Left forelimb (tissue), 1 donor: ENCODE data around the gene TCN2.
"Not testable (repeated sequence)": the region's sequence is repeated elsewhere in the genome, so short reads cannot be mapped to it uniquely, and the experiment has no call there.

Experiments
- DNase-seq: peaks from one replicate; pipeline ENCODE4 v3.0.0-alpha.2; 2018; ENCODE audit warnings: low spot score

The TCN2 gene

DNA sequence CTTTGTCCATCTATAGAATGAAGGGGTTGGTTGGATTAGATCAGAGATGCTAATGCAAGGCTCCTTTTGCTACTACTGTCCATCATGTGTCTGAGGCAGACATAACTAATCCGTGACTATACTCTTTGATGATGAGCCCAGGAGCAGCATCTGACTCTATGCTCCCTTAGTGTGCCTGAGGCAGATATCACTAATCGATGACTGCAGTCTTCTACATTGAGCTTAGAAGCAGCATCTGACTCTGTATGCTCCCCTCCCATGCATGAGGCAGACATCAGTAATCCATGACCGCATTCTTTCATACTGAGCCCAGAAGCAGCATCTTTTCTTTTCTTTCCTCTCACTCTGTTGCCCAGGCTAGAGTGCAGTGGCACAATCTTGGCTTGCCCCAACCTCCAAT is 4.2 kb downstream of the TCN2 start:
- no peak for DNase-seq

DNA sequence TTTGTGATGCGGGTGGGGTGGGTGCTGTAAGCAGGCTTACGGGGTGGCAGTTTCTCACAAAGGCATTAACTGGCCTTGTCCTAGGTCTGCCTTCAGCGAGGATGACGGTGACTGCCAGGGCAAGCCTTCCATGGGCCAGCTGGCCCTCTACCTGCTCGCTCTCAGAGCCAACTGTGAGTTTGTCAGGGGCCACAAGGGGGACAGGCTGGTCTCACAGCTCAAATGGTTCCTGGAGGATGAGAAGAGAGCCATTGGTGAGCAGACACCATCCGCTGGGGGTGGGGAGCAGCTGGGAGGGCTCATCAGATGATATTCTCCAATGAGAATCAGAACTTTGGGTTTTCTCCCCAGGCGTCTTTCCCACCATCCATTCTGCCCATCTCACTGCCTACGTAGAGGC is 5.8 kb downstream of the TCN2 start:
- no peak for DNase-seq

DNA sequence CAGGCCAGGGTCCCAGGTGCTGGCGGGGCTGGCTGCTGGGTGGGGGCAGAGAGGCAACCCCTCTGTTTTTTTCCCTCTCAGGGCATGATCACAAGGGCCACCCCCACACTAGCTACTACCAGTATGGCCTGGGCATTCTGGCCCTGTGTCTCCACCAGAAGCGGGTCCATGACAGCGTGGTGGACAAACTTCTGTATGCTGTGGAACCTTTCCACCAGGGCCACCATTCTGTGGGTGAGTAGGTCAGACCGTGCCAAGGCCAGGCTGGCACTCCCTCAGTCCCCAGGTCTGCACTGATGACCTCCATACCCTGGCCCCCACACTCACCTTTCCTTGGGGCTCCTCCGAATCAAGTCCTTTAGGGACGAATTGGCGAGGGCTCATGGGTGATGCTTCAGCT is 7.3 kb downstream of the TCN2 start:
- no peak for DNase-seq

DNA sequence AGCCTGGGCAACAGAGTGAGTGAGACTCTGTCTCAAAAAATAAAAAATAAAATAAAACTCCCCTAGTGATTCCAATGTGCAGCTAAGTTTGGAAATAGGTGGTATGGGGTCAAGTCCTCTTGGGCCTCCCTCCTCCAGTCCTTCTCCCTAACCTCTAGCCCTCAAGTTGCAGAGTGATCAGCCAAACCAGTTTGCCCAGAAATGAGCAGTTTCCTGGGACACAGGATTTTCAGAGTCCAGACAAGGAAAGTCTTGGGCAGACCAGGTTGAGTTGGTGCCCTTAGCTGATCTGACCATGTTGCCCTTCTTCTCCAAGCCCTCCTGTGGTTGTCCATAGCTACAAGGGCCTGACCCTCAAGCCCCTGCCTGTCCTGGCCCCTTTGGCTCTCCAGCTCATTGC is 7.9 kb downstream of the TCN2 start:
- DNase-seq, result no peak

DNA sequence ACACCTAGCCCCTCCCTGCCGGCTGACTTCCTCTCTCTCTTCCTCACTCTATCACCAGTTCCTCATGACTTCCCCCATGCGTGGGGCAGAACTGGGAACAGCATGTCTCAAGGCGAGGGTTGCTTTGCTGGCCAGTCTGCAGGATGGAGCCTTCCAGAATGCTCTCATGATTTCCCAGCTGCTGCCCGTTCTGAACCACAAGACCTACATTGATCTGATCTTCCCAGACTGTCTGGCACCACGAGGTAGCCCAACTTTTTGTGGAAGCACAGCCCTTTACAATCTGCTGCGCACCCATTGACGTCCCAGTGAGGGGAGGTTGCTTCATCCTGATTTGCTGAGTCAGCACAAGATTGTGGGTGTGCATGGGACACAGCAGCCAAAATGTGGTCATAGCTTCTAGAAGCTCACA is 8.6 kb downstream of the TCN2 start:
- DNase-seq, result no peak

DNA sequence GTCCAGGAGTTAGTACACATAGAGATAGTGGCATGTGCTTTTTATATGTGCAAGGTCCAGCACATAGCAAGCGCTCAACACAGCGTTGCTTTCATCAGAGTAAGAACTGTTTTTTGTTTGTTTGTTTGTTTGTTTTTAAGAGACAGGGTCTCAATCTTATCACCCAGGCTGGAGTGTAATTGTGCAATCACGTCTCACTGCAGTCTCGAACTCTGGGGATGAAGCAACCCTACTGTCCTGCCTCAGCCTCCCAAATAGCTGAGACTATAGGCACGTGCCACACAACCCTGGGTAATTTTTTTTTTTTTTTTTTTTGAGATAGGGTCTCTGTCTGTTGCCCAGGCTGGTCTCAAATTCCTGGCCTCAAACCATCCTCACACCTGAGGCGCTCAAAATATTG is 10.8 kb downstream of the TCN2 start:
- no peak for DNase-seq

DNA sequence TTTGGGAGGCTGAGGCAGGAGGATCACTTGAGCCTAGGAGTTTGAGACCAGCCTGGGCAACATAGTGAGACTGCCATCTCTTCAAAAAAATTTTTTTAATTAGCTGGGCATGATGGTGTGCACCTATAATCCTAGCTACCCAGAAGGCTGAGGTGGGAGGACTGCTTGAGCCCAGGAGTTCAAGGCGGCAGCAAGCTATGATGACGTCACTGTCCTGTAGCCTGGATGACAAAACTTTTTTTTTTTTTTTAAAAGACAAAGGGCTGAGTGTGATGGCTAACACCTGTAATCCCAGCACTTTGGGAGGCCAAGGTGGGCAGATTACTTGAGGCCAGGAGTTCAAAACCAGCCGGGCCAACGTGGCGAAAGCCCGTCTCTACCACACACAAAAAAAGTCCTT is 12.9 kb downstream of the TCN2 start:
- not testable (repeated sequence) for DNase-seq

DNA sequence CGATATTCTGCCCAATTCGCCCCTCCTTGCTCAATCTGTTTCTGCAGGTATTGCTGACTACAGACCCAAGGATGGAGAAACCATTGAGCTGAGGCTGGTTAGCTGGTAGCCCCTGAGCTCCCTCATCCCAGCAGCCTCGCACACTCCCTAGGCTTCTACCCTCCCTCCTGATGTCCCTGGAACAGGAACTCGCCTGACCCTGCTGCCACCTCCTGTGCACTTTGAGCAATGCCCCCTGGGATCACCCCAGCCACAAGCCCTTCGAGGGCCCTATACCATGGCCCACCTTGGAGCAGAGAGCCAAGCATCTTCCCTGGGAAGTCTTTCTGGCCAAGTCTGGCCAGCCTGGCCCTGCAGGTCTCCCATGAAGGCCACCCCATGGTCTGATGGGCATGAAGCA is 19.4 kb downstream of the TCN2 start:
- no peak for DNase-seq

DNA sequence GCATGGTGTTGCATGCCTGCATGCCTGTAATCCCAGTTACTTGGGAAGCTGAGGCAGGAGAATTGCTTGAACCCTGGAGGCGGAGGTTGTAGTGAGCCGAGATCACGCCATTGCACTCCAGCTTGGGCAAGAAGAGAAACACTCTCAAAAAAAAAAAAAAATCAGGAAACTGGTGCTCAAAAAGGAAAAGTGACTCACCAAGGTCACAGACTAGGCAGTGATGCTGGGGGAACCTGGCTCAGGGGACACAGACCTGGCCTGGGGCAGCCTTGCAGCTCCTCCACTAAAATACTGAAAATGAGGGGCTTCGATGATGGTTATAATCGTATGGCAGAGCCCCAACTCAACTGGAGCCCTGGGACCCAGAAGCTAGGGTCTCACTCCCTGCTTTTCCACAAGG is 20.5 kb downstream of the TCN2 start:
- no peak for DNase-seq

DNA sequence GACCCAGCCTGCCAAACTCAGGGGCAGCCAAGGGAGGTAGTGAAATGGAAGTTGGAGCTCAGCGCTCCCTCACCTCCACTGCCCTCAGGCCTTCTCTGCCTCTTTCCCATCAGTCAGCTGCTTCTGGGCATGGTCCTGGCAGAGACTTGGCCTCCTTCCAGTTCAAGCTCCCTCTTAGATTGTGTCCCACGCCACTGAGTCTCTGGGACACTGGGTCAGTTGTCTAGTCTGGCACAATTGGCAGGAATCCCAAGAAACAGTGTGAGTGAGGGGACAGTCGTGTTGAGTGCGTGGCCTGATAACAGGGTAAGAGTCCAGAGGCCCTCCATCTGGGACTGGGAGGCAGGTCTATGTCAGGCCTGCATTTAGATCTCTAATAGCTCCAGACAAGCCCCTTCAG is 21.5 kb downstream of the TCN2 start:
- no peak for DNase-seq

DNA sequence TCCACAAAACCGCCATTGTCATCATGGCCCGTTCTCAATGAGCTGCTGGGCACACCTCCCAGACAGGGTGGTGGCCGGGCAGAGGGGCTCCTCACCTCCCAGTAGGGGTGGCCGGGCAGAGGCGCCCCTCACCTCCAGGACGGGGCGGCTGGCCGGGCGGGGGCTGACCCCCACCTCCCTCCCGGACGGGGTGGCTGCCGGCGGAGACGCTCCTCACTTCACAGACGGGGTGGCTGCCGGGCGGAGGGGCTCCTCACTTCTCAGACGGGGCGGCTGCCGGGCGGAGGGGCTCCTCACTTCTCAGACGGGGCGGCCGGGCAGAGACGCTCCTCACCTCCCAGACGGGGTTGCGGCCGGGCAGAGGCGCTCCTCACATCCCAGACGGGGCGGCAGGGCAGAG is 24.5 kb downstream of the TCN2 start:
- DNase-seq, result not testable (repeated sequence)

DNA sequence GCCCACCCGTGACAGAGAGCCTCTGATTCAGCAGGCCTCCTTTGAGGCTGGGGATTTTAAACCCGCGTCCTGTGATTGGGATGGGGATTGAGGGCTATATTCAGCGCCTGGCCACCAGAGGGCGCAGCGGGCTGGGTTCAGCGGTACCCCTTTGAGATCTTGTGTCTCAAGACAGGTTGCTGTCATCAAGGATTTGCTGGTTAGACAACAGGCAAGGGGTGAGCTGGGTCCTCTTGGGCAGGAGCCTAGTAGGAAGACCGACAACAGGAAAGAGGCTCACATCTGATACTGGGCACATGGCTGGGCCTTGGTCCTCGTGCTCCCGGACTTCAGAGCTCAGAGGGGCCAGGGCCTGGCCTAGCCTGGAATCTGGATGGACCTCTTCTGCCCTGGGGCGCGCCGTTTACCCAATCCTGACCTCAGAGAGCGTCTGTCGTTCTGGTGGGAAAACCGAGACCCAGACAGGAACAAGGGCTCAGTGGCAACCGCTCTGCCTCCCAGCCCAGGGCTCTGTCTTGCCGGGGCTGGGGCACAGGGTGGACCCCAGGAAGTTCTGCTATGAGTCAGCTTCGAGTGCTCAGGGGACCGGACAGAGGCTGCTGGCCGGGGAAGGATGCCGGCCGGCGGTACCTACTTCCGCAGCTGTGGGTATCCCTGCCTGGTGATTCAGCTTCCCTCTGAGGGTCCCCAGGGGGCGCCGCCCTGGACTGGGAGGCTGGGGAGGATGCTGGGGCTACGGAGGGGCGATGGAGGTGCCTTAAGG is 27.7 kb downstream of the TCN2 start:
- peak; percentile 87 for DNase-seq

DNA sequence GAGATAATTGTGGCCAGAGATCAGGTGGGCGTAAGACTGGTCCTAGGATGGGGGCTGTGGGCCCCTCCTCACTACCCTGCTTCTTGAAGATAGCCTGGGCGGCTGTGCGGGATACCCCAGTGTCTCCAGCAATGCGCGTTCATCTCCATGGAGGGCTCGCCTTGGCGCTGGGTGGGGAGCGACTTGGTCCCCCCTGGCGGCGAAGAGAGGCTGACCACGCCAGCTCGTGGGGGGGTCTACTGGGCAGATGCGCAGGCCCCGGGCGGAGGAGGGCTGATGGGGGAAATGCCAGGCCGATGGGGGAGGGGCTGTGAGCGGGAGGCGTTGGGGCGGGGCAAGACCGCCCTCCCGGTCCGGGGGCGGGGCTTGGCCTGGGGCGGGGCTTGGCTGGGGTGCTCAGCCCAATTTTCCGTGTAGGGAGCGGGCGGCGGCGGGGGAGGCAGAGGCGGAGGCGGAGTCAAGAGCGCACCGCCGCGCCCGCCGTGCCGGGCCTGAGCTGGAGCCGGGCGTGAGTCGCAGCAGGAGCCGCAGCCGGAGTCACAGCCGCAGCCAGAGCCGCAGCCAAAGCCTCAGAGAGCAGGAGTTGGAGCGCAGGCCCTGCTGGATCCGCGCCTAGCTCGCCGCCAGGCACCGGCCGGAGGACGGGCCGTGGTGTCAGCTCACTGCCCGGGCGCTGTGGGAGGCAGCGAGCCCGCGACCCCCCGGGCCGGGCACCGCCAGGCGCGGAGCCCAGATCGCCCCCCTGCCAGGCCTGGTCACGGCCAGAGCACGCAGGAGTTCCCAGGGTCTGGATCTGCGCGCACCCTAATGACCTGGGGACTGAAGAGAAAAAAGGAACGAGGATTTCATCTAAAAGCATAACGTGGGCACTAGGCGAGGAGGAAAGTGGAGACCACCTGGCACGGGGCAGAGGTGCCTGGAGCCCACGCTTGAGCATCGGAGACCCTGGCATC is 28.6 kb downstream of the TCN2 start, which contains the start of gene SLC35E4:
Gene SLC35E4, plus strand, starts transcription at position 509 of the 953 bp plus-strand sequence. CDS start 670 bp downstream, outside the sequence.
- peak; percentile 95 for DNase-seq

DNA sequence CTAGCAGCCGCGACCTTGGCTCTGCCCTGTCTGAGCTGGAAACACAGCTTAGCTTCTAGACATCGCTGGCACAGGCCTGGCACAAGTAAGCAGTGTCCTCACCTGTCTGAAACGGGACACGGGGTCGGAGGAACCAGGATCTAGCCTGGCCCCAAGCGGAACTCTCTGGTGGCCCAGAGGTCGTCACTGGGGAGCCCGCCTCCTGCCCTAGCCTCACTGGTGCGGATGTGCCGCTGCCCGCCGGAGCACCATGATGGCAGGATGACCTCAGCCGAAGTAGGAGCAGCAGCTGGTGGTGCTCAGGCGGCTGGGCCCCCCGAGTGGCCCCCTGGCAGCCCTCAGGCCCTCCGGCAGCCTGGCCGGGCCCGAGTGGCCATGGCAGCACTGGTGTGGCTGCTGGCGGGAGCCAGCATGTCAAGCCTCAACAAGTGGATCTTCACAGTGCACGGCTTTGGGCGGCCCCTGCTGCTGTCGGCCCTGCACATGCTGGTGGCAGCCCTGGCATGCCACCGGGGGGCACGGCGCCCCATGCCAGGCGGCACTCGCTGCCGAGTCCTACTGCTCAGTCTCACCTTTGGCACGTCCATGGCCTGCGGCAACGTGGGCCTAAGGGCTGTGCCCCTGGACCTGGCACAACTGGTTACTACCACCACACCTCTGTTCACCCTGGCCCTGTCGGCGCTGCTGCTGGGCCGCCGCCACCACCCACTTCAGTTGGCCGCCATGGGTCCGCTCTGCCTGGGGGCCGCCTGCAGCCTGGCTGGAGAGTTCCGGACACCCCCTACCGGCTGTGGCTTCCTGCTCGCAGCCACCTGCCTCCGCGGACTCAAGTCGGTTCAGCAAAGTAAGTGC is 29.5 kb downstream of the TCN2 start:
- DNase-seq, result no peak

DNA sequence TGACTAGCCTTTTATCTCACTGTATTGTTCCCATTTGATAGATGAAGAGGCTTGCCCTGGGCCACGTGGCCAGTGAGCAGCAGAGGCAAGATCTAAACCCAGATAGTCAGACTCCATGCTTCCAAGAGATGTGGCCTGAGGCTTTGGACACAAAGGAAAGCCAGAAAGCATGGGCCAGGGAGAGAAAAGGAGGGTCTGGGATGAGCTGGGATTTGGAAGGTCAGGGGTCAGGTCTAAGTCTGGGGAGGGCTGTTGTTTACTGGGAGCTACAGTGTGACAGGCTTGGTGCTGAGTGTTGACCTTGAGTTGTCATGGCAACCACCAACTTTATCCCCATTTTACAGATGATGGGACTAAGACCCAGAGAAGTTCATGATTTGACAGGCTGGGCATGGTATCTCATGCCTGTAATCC is 30.7 kb downstream of the TCN2 start:
- no peak for DNase-seq

DNA sequence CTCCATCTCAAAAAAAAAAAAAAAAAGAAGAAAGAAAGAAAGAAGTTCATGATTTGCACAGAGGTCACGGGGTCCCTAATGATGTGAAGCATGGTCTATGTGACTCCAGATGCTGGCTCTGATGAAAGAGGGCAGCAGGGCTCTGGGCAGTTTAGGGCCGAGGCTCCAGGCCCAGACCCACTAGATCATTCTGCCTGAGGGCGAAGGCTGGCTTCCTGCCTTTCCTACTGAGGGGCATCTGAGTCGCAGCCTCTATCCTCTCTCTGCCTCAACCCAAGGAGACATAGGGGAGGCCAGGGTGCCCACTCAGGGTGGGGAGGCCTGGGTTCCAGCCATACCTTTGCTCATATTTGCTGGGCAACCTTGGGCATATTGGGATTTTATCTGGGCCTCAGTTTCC is 33.4 kb downstream of the TCN2 start:
- DNase-seq, result no peak

DNA sequence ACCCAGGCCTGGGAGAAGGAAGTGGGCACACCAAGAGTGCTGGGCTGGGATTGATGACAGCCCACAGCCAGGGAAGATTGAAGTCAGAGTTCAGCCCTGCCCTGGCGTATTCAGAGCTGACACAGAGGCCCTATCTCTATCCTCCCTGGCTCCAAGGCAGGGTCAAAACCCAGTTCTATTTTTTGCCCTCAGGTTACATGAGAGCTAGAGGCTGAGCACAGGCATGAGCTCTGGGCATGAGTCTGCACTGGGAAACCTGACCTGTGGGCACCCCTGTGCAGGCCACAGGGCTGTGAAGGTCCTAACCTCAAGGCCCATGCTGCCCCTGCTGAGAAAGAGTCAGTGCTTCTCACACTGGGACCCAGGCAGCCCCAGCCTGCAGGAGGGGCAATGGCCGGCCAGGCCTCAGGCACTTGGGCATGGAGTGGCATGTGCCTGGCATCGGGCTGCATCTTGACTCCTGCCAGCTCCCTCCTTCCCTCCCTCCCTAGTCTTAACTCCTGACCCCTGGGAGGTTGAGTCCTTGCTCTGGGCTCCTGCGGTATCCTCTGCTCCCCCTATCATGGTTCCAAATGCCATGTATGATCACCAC is 34.0 kb downstream of the TCN2 start:
- no peak for DNase-seq

DNA sequence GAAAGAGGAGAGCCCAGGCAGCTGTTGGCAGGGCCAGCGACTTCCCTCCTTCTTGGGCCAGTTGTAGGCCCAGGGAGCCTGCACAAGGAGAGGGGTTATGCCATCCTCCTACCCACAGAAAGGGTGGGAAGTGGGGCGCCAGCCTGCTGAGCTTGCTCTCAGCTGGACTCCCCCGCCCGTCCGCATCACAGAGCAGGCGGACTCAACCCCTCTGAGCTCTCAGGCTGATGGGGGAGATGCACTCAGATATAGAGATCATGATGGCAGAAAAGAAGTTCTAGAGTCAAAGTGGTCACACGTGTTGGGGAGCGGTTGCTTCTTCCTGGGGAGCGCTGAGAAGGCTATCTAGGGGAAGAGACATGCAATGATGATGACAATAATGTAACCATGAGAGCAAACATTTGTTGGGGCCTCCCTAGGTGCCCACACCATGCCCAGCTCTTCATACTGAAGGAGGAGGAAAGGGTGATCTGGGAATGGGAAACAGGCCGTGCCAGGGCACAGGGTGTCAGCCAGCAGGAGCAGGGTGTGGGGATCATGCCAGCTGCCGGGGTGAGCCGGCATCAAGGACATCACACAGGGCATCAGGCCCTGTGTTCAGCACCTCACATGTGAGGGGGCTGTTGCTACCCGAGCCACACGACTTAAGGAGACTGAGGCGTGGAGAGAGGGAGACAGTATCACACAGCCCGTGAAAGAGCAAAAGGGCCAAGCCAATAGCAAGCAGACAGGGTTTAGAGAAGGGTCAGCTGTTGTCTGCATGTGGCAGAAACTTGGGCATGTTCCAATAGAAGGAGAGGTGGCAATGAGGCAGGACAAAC is 36.3 kb downstream of the TCN2 start:
- no peak for DNase-seq

DNA sequence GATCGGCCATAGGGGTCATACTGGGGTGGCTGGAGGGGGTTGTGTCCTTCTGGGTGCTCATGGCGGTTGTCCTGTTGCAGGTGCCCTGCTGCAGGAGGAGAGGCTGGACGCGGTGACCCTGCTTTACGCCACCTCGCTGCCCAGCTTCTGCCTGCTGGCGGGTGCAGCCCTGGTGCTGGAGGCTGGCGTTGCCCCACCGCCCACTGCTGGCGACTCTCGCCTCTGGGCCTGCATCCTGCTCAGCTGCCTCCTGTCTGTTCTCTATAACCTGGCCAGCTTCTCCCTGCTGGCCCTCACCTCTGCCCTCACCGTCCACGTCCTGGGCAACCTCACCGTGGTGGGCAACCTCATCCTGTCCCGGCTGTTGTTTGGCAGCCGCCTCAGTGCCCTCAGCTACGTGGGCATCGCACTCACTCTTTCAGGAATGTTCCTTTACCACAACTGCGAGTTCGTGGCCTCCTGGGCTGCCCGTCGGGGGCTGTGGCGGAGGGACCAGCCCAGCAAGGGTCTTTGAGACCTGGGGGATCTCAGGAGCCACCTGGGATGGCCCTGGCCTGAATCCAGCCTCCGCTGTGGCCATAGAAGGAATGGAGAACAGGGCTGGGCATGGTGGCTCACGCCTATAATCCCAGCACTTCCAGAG is 39.7 kb downstream of the TCN2 start:
- no peak for DNase-seq

DNA sequence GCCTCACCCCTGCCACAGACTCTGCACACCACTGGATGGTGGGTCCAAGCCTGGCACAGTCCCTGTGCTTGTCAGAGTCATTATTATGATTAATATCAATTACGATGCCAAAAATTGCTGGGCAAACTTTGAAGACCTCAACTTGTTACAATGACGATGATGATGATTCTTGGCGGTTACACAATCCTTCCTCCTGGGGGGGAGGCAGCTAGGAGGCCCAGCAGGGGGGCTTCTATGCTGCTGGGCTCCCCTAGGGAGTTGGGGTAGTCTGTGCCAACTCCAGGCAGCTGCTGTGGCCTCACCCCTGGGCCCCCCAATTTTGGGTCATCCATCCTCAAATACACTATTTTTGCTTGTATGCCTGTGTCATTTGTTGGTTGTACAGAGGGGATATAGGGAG is 40.6 kb downstream of the TCN2 start:
- no peak for DNase-seq
